HCT116 (cell line): ENCODE data around the gene NUP54. TPM values are rescaled to one million over a fixed set of nuclear protein-coding genes. Genes with fewer than 3 reads are reported as not detected.

Experiments used
- ATAC-seq: fragments of 200-7000 bp; cut with Tn5 transposase; 2 replicates; pipeline ENCODE4 v1.9.1; 2020; ENCODE audit warnings: mild to moderate bottlenecking, moderate library complexity
- BruUV-seq: library from RNA; stranded (reverse); fragments of 400-500 nt; replicated peaks from 2 replicates; lab custom pipeline; 2021; lab: Mats Ljungman, UMichigan
- CTCF ChIA-PET: fragments of 300-600 bp; sonication (Branson Sonifier 250); formaldehyde crosslinking; loops from one replicate; lab custom pipeline; 2021; ENCODE audit warnings: antibody characterized with exemption; lab: Charles Lee
- POLR2A ChIA-PET: fragments of 300-600, 350-600 bp; sonication (Branson Sonifier 250); formaldehyde crosslinking; loops from one replicate; lab custom pipeline; 2021; ENCODE audit warnings: antibody characterized with exemption; lab: Charles Lee
- RAD21 ChIA-PET, 2 experiments: fragments of 300-600 bp; sonication (Branson Sonifier 250); formaldehyde crosslinking; loops; one replicate each; lab custom pipeline; 2023; ENCODE audit warnings: low total read pairs in 2 of 2; ENCODE audit not compliant: uncharacterized antibody in 2 of 2, unreplicated experiment in 2 of 2, low non-redundant PET in 1 of 2; lab: Charles Lee
- DNase-seq: peaks from one replicate; pipeline ENCODE4 v3.0.0-alpha.2; 2010; ENCODE audit warnings: low read depth, low spot score
- H2AFZ ChIP-seq: fragments of 200-600 bp; shearing (Covaris generic), sonication (generic); 2 replicates; pipeline ENCODE4 v1.6.1; 2017; ENCODE audit warnings: low read depth, mixed run types, mixed read lengths, antibody characterized with exemption, low read length; ENCODE audit not compliant: poor library complexity, severe bottlenecking
- H3K27ac ChIP-seq: 2 replicates; pipeline ENCODE4 v1.5.1; 2012; ENCODE audit warnings: low read depth, low read length
- H3K27me3 ChIP-seq: fragments of 200-600 bp; sonication (generic); 2 replicates; pipeline ENCODE4 v1.6.1; 2016; ENCODE audit warnings: mixed run types, low read length, mixed read lengths; ENCODE audit not compliant: insufficient read depth
- H3K36me3 ChIP-seq, 2 experiments: fragments of 200-500 bp in 1 of 2; fragments of 200-600 bp in 1 of 2; sonication (Bioruptor generic) in 1 of 2; sonication (generic) in 1 of 2; 2 replicates each; pipeline versions ENCODE4 v1.5.1 to v1.6.1; 2014 to 2016; ENCODE audit warnings: low read length in 2 of 2, inconsistent platforms in 1 of 2, mixed read lengths in 1 of 2, mixed run types in 1 of 2; ENCODE audit not compliant: insufficient read depth in 2 of 2, control insufficient read depth in 1 of 2
- H3K4me1 ChIP-seq, 2 experiments: fragments of 200-600 bp in 1 of 2; sonication (generic) in 1 of 2; 2 replicates each; pipeline versions ENCODE4 v1.5.1 to v1.6.1; 2012 to 2017; ENCODE audit warnings: low read length in 2 of 2, inconsistent platforms in 1 of 2, mild to moderate bottlenecking in 1 of 2, mixed read lengths in 1 of 2, mixed run types in 1 of 2, moderate library complexity in 1 of 2; ENCODE audit not compliant: insufficient read depth in 2 of 2, control insufficient read depth in 1 of 2
- H3K4me2 ChIP-seq: fragments of 200-600 bp; sonication (generic); 2 replicates; pipeline ENCODE4 v1.6.1; 2017; ENCODE audit warnings: mixed run types, low read length, mixed read lengths
- H3K4me3 ChIP-seq, 2 experiments: fragments of 200-600 bp in 1 of 2; sonication (generic) in 1 of 2; replicated peaks in 1 of 2; 2 replicates each; pipeline ENCODE4 v1.5.1; 2011 to 2016; ENCODE audit warnings: low read length in 2 of 2, control low read depth in 1 of 2, low read depth in 1 of 2, mild to moderate bottlenecking in 1 of 2, mixed read lengths in 1 of 2, mixed run types in 1 of 2
- H3K79me2 ChIP-seq: fragments of 200-600 bp; sonication (generic); 2 replicates; pipeline ENCODE4 v1.6.1; 2017; ENCODE audit warnings: mild to moderate bottlenecking, mixed run types, low read length, moderate library complexity, mixed read lengths; ENCODE audit not compliant: insufficient read depth
- H3K9ac ChIP-seq: fragments of 200-600 bp; sonication (generic); 2 replicates; pipeline ENCODE4 v1.6.1; 2016; ENCODE audit warnings: low read length, mixed read lengths
- H3K9me2 ChIP-seq: fragments of 200-600 bp; sonication (generic), shearing (Covaris generic); 2 replicates; pipeline ENCODE4 v1.6.1; 2017; ENCODE audit warnings: mixed run types, mild to moderate bottlenecking, moderate library complexity; ENCODE audit not compliant: insufficient read depth
- H3K9me3 ChIP-seq, 2 experiments: fragments of 200-500 bp in 1 of 2; fragments of 200-600 bp in 1 of 2; sonication (Bioruptor generic) in 1 of 2; sonication (generic) in 1 of 2; 2 replicates each; pipeline ENCODE4 v1.6.1; 2014 to 2017; ENCODE audit warnings: low read length in 2 of 2, mixed read lengths in 2 of 2, inconsistent platforms in 1 of 2, low read depth in 1 of 2, mild to moderate bottlenecking in 1 of 2, mixed run types in 1 of 2, moderate library complexity in 1 of 2; ENCODE audit not compliant: control insufficient read depth in 1 of 2, insufficient read depth in 1 of 2
- H4K20me1 ChIP-seq: fragments of 200-600 bp; sonication (generic), shearing (Covaris generic); 2 replicates; pipeline ENCODE4 v1.6.1; 2017; ENCODE audit warnings: mixed run types, mild to moderate bottlenecking, moderate library complexity; ENCODE audit not compliant: insufficient read depth
- CBX3 ChIP-seq: IDR thresholded peaks from 2 replicates; pipeline ENCODE4 v1.6.1; 2012; ENCODE audit warnings: low read depth
- CEBPB ChIP-seq: IDR thresholded peaks from 2 replicates; pipeline ENCODE4 v1.6.1; 2012; ENCODE audit warnings: low read depth
- EGR1 ChIP-seq: IDR thresholded peaks from 2 replicates; pipeline ENCODE4 v1.6.1; 2012; ENCODE audit warnings: low read depth
- EZH2phosphoT487 ChIP-seq: fragments of 200-600 bp; IDR thresholded peaks from 2 replicates; pipeline ENCODE4 v1.6.1; 2018; ENCODE audit warnings: antibody characterized with exemption, borderline replicate concordance
- JUND ChIP-seq: IDR thresholded peaks from 2 replicates; pipeline ENCODE4 v1.6.1; 2012
- POLR2A ChIP-seq: IDR thresholded peaks from 2 replicates; pipeline ENCODE4 v1.7.0; 2011; ENCODE audit warnings: borderline replicate concordance; ENCODE audit not compliant: insufficient read depth, insufficient read length; ENCODE audit errors: extremely low read depth
- POLR2AphosphoS5 ChIP-seq: IDR thresholded peaks from 2 replicates; pipeline ENCODE4 v1.6.1; 2011; ENCODE audit warnings: mild to moderate bottlenecking, low read depth, low read length, moderate library complexity
- RAD21 ChIP-seq: IDR thresholded peaks from 2 replicates; pipeline ENCODE4 v1.6.1; 2012; ENCODE audit warnings: low read depth, mild to moderate bottlenecking
- SP1 ChIP-seq: IDR thresholded peaks from 2 replicates; pipeline ENCODE4 v1.6.1; 2012; ENCODE audit warnings: low read depth
- SRF ChIP-seq: IDR thresholded peaks from 2 replicates; pipeline ENCODE4 v1.6.1; 2012; ENCODE audit warnings: low read depth
- TCF7L2 ChIP-seq: IDR thresholded peaks from 2 replicates; pipeline ENCODE4 v1.7.0; 2011; ENCODE audit warnings: borderline replicate concordance, inconsistent platforms; ENCODE audit not compliant: insufficient read depth, insufficient read length; ENCODE audit errors: extremely low read depth
- YY1 ChIP-seq: IDR thresholded peaks from 2 replicates; pipeline ENCODE4 v1.6.1; 2011; ENCODE audit warnings: low read length, low read depth, moderate library complexity, mild to moderate bottlenecking; ENCODE audit not compliant: insufficient replicate concordance; ENCODE audit errors: extremely low read depth
- ZFX ChIP-seq: fragments of 450-650 bp; IDR thresholded peaks from 2 replicates; pipeline ENCODE4 v1.6.1; 2017
- intact Hi-C: fragments of 100-400 bp; cut with micrococcal nuclease; formaldehyde crosslinking; loops from 2 replicates; pipeline ENCODE4 v1.10.0; 2022
- total RNA-seq: library from RNA; stranded (reverse); gene quantifications from one replicate; pipeline ENCODE4 v1.2.1, GENCODE V29; 2021; ENCODE audit not compliant: unreplicated experiment
- TF ChIP-seq, protein P1 (sequence below): IDR thresholded peaks from 2 replicates; pipeline ENCODE4 v1.6.1; 2012
- TF ChIP-seq, protein P2 (sequence below): IDR thresholded peaks from 2 replicates; pipeline ENCODE4 v1.6.1; 2012
- TF ChIP-seq, protein P3 (sequence below): IDR thresholded peaks from 2 replicates; pipeline ENCODE4 v1.6.1; 2011; ENCODE audit warnings: mild to moderate bottlenecking, low read length, moderate library complexity; ENCODE audit not compliant: insufficient replicate concordance; ENCODE audit errors: extremely low read depth
- TF ChIP-seq, protein P4 (sequence below), 3 experiments: fragments of 200-600 bp in 1 of 3; sonication (generic) in 1 of 3; IDR thresholded peaks in 2 of 3; conservative IDR thresholded peaks in 1 of 3; 2 replicates each; pipeline ENCODE4 v1.5.1; 2012 to 2017; ENCODE audit warnings: low read depth in 2 of 3, low read length in 2 of 3, antibody characterized with exemption in 1 of 3, borderline replicate concordance in 1 of 3, control low read depth in 1 of 3, mild to moderate bottlenecking in 1 of 3, mixed read lengths in 1 of 3, mixed run types in 1 of 3, moderate library complexity in 1 of 3; ENCODE audit not compliant: insufficient read depth in 1 of 3

The NUP54 gene
- total RNA-seq, 1 experiment from 2014 or later: 53.9 TPM

DNA sequence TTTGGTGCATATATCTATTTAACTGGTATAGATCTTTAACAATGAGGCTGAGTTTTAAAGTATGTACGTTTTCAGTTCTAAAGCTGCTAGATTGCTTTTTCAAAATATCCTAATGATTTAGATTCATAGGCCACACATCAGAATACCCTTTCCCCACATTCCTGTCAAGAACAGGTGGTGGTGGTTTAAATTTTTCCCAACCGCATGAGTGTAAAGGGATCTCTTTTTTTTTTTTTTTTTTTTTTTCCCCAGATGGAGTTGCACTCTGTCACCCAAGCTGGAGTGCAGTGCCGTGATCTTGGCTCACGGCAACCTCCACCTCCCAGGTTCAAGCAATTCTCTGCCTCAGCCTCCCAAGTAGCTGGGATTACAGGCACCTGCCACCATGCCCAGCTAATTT is 28.0 kb downstream of the NUP54 start:
- TF ChIP-seq POLR2AphosphoS5: no peak
- TF ChIP-seq YY1: no peak
- TF ChIP-seq, protein P1, sequence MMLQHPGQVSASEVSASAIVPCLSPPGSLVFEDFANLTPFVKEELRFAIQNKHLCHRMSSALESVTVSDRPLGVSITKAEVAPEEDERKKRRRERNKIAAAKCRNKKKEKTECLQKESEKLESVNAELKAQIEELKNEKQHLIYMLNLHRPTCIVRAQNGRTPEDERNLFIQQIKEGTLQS: no peak
- TF ChIP-seq, protein P2, sequence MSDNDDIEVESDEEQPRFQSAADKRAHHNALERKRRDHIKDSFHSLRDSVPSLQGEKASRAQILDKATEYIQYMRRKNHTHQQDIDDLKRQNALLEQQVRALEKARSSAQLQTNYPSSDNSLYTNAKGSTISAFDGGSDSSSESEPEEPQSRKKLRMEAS: no peak
- no peak for TF ChIP-seq TCF7L2
- no peak for TF ChIP-seq EGR1
- TF ChIP-seq JUND: no peak
- Histone ChIP-seq H3K79me2 (no peaks in the 10 kb centered on the region), H3K27ac (no peak overlapping the region), H3K9ac (no peak overlapping the region), H3K36me3 (peaks cover 38 to 41% of the 10 kb centered on the region in 2 experiments; a peak in 3 of 4 replicates), H3K9me3 (no peaks in the 10 kb centered on the region), H3K4me1 (no peaks in the 10 kb centered on the region), H3K27me3 (no peaks in the 10 kb centered on the region), H3K4me2 (no peak overlapping the region), H2AFZ (no peak overlapping the region), H3K9me2 (no peaks in the 10 kb centered on the region), H3K4me3 (no peak overlapping the region), H4K20me1 (no peaks in the 10 kb centered on the region)
- ATAC-seq (no peak), DNase-seq (no peak)
- no TSS peak for BruUV-seq
- intact Hi-C loops: no loop called here
- ChIA-PET RAD21 (no interaction called here), POLR2A (no interaction called here), CTCF (no interaction called here)

DNA sequence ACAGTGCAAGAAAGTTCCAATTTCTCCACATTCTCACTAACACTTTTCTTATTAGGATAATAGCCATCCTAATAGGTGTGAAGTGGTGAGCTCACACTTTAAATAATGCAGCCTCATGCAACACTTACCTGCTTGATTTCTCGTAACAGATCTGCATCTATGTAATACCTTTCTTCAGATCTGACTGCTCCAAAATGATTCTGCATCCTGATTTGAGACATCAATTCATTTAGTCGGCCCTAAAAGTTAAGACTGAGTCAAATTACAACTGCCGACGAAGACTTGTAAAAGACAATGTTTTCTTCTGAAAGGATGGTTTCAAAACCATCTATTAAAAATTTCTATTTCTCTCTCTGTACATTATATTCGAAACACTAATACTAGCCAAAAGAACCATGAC is 30.7 kb downstream of the NUP54 start:
- no peak for ATAC-seq
- H3K4me3 ChIP-seq: no peak overlapping the region
- no peak overlapping the region for H3K4me2 ChIP-seq
- no peaks in the 10 kb centered on the region for H3K27me3 ChIP-seq
- no peaks in the 10 kb centered on the region for H3K9me3 ChIP-seq
- H3K9me2 ChIP-seq: no peaks in the 10 kb centered on the region
- BruUV-seq: no TSS peak
- no peak overlapping the region for H2AFZ ChIP-seq
- ChIA-PET RAD21 (no interaction called here), CTCF (no interaction called here), POLR2A (no interaction called here)
- H3K9ac ChIP-seq: no peak overlapping the region
- H3K36me3 ChIP-seq: peaks cover 30 to 33% of the 10 kb centered on the region in 2 experiments; a peak in 3 of 4 replicates
- no peaks in the 10 kb centered on the region for H4K20me1 ChIP-seq
- DNase-seq: no peak
- no peaks in the 10 kb centered on the region for H3K4me1 ChIP-seq
- intact Hi-C loops: no loop called here
- H3K27ac ChIP-seq: no peak overlapping the region
- H3K79me2 ChIP-seq: no peaks in the 10 kb centered on the region
- TF ChIP-seq POLR2AphosphoS5 (no peak), SRF (no peak), EGR1 (no peak), SP1 (no peak), ZFX (no peak), POLR2A (no peak), RAD21 (no peak), CEBPB (no peak), YY1 (no peak), EZH2phosphoT487 (no peak), CBX3 (no peak)
- TF ChIP-seq, protein P3, sequence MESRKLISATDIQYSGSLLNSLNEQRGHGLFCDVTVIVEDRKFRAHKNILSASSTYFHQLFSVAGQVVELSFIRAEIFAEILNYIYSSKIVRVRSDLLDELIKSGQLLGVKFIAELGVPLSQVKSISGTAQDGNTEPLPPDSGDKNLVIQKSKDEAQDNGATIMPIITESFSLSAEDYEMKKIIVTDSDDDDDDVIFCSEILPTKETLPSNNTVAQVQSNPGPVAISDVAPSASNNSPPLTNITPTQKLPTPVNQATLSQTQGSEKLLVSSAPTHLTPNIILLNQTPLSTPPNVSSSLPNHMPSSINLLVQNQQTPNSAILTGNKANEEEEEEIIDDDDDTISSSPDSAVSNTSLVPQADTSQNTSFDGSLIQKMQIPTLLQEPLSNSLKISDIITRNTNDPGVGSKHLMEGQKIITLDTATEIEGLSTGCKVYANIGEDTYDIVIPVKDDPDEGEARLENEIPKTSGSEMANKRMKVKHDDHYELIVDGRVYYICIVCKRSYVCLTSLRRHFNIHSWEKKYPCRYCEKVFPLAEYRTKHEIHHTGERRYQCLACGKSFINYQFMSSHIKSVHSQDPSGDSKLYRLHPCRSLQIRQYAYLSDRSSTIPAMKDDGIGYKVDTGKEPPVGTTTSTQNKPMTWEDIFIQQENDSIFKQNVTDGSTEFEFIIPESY: no peak
- TF ChIP-seq, protein P2: no peak
- TF ChIP-seq, protein P4, sequence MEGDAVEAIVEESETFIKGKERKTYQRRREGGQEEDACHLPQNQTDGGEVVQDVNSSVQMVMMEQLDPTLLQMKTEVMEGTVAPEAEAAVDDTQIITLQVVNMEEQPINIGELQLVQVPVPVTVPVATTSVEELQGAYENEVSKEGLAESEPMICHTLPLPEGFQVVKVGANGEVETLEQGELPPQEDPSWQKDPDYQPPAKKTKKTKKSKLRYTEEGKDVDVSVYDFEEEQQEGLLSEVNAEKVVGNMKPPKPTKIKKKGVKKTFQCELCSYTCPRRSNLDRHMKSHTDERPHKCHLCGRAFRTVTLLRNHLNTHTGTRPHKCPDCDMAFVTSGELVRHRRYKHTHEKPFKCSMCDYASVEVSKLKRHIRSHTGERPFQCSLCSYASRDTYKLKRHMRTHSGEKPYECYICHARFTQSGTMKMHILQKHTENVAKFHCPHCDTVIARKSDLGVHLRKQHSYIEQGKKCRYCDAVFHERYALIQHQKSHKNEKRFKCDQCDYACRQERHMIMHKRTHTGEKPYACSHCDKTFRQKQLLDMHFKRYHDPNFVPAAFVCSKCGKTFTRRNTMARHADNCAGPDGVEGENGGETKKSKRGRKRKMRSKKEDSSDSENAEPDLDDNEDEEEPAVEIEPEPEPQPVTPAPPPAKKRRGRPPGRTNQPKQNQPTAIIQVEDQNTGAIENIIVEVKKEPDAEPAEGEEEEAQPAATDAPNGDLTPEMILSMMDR (IDR thresholded peaks at IDR 0.05 in 2 of 3, conservative IDR thresholded peaks at IDR 0.05 in 1 of 3; ENCODE audit: borderline replicate concordance in 1 of 3, insufficient read depth in 1 of 3, low read depth in 2 of 3, low read length in 2 of 3): no peak
